ENCODE measurements around the gene ZC3H15. TPM values are rescaled to one million over a fixed set of nuclear protein-coding genes. Genes with fewer than 3 reads are reported as not detected.
"Not testable (repeated sequence)": the region's sequence is repeated elsewhere in the genome, so short reads cannot be mapped to it uniquely, and the experiment has no call there.

ZC3H15 gene
- total and polyA plus RNA-seq, 11 donors = 28.8 to 50.6 (median 31.5) TPM

- Histone ChIP-seq H3K4me1 (no peaks in the 10 kb centered on the region), H3K27me3 (no peaks in the 10 kb centered on the region), H3K27ac (no peak overlapping the region), H3K9me3 (peaks cover 0 to 26% (median 5%) of the 10 kb centered on the region in 12 donors), H3K4me3 (no peak overlapping the region), H3K36me3 (no peaks in the 10 kb centered on the region)
- intact Hi-C loops (cut with DNase I) = no loop called here
- no peak for ATAC-seq
- no peak for TF ChIP-seq CTCF (IDR thresholded peaks at IDR 0.05)
- TF ChIP-seq POLR2A (IDR thresholded peaks at IDR 0.05) = no peak
- DNase-seq = no peak
These were observed 19.3 kb upstream of the ZC3H15 start for GRCh38 chr2:186466743-186467142.

- DNase-seq = no peak
- 81 to 91% (median 87%) methylated on average over 2 of the region's 2 CpGs for WGBS, 4 donors
- no peaks in the 10 kb centered on the region for H3K27me3 ChIP-seq
- H3K9me3 ChIP-seq = peaks cover 0 to 27% (median 5%) of the 10 kb centered on the region in 12 donors
- no peaks in the 10 kb centered on the region for H3K36me3 ChIP-seq
- ATAC-seq = no peak
- no peak overlapping the region for H3K4me3 ChIP-seq
- H3K27ac ChIP-seq = no peak overlapping the region
- TF ChIP-seq CTCF (IDR thresholded peaks at IDR 0.05) (no peak), POLR2A (IDR thresholded peaks at IDR 0.05) (no peak)
- H3K4me1 ChIP-seq = no peaks in the 10 kb centered on the region
- intact Hi-C loops (cut with DNase I) = no loop called here
These were observed 18.6 kb upstream of the ZC3H15 start for GRCh38 chr2:186467421-186467820.

- 91 to 97% (median 96%) methylated on average over 10 to 42 of the region's 49 CpGs for WGBS, 4 donors
These were observed 13.2 kb upstream of the ZC3H15 start for GRCh38 chr2:186472722-186473493.

GRCh38 chr2:186474239-186474638 is 11.8 kb upstream of the ZC3H15 start:
- 90 to 99% (median 96%) methylated on average over 1 of the region's 1 CpG for WGBS, 4 donors
- not testable (repeated sequence) for ATAC-seq

More at GRCh38 chr2:186472722-186473493, 13.2 kb upstream of the ZC3H15 start:
- DNase-seq; H3K27me3 ChIP-seq; H3K4me3 ChIP-seq; intact Hi-C loops (cut with DNase I); H3K27ac ChIP-seq; ATAC-seq; H3K4me1 ChIP-seq; H3K36me3 ChIP-seq: not testable (repeated sequence)
- H3K9me3 ChIP-seq = peaks cover 0 to 14% (median 2%) of the 10 kb centered on the region in 12 donors

GRCh38 chr2:186477790-186478189 is 8.3 kb upstream of the ZC3H15 start:
- Histone ChIP-seq H3K27me3 (no peaks in the 10 kb centered on the region), H3K36me3 (no peaks in the 10 kb centered on the region), H3K9me3 (no peaks in the 10 kb centered on the region), H3K4me3 (no peak overlapping the region), H3K4me1 (no peaks in the 10 kb centered on the region), H3K27ac (no peak overlapping the region)
- intact Hi-C loops (cut with DNase I) = no loop called here
- ATAC-seq (no peak), DNase-seq (no peak)
- TF ChIP-seq POLR2A (IDR thresholded peaks at IDR 0.05) = no peak
- WGBS, 4 donors = 92 to 94% (median 92%) methylated on average over 3 of the region's 3 CpGs

More at GRCh38 chr2:186474239-186474638, 11.8 kb upstream of the ZC3H15 start:
- H3K36me3 ChIP-seq; H3K4me1 ChIP-seq; H3K27ac ChIP-seq; intact Hi-C loops (cut with DNase I); H3K27me3 ChIP-seq; DNase-seq; H3K4me3 ChIP-seq: not testable (repeated sequence)
- peaks cover 0 to 14% (median 2%) of the 10 kb centered on the region in 12 donors for H3K9me3 ChIP-seq

Data from heart left ventricle (tissue), 16 donors.